ENCODE measurements around the gene KLHL29.

KLHL29 gene

DNA sequence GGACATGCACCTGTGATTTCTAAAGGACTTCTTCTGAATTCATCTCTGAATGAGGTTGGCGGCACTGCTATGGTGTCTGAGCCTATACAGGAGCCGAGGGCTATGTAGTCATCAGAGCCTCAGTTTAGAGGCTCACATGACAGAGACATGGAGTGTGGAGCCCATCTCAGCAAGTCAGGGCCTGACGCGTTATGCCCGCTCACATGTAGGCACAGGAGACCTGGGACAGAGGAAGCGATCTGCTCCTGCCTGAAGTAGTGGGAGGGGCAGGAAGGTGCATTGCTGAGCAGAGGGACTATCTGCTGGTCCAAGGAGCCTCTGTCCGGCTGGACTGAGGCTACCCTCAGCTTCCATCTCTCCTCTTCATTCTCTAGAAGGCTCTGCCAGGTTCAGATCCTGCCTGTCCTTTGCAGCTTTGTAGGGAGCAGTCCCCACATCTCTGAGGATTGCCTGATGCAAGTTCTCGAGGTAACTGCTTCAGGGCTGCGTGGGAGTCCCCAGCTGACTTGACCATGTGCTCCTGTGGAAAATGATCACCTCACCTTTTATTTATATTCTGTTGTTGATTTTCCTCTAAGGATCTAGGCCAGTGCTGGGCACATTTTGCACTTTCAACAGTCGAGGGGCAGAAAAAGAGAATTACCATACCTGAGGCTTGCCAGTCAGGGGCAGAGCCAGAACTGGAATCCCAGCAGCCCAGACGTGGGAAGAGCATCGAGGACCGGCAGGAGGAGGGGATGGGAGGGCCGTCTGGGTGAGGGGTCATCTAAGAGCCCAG is 16.6 kb downstream of the KLHL29 start:
- TF ChIP-seq POLR2AphosphoS5 (IDR thresholded peaks at IDR 0.05; ENCODE audit: low read depth, low read length) (no peak), FOXP2 (optimal IDR thresholded peaks at IDR 0.05; ENCODE audit: borderline replicate concordance, extremely low read depth, extremely low read length, insufficient read depth) (no peak), TAF1 (IDR thresholded peaks at IDR 0.05; ENCODE audit: borderline replicate concordance, insufficient read depth, low read length) (no peak), SIN3A (IDR thresholded peaks at IDR 0.05; ENCODE audit: borderline replicate concordance, insufficient read depth, low read length) (no peak)
- TF ChIP-seq, protein P1, sequence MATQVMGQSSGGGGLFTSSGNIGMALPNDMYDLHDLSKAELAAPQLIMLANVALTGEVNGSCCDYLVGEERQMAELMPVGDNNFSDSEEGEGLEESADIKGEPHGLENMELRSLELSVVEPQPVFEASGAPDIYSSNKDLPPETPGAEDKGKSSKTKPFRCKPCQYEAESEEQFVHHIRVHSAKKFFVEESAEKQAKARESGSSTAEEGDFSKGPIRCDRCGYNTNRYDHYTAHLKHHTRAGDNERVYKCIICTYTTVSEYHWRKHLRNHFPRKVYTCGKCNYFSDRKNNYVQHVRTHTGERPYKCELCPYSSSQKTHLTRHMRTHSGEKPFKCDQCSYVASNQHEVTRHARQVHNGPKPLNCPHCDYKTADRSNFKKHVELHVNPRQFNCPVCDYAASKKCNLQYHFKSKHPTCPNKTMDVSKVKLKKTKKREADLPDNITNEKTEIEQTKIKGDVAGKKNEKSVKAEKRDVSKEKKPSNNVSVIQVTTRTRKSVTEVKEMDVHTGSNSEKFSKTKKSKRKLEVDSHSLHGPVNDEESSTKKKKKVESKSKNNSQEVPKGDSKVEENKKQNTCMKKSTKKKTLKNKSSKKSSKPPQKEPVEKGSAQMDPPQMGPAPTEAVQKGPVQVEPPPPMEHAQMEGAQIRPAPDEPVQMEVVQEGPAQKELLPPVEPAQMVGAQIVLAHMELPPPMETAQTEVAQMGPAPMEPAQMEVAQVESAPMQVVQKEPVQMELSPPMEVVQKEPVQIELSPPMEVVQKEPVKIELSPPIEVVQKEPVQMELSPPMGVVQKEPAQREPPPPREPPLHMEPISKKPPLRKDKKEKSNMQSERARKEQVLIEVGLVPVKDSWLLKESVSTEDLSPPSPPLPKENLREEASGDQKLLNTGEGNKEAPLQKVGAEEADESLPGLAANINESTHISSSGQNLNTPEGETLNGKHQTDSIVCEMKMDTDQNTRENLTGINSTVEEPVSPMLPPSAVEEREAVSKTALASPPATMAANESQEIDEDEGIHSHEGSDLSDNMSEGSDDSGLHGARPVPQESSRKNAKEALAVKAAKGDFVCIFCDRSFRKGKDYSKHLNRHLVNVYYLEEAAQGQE (IDR thresholded peaks at IDR 0.05; ENCODE audit: insufficient read depth in 1 of 2, low read depth in 2 of 2, low read length in 2 of 2) = no peak

DNA sequence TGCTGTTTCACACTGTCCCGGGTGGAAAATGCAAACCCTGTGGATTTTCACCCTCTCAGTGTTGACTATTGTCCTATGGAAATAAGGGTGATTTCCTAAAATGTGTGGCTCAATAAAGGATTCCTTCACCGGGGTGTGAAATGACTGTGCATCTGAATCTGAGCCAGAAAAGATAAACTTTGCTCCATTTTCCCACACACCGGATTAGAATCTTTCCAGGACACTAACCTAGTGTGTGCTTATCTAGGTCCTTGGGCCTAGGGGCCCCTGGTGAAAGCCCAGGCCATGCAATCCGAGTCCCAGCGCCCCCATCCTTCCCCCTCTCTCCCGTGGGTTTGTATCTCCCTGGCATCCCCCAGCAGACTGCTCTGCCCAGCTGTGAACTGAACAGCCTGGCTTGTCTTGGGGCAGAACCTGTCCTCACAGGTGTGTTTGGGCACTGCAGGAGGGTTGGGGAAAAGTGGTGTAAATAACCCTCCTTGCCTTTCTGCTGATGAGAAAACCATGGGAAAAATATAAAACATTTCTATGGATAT is 17.3 kb downstream of the KLHL29 start:
- TF ChIP-seq SIN3A (IDR thresholded peaks at IDR 0.05; ENCODE audit: borderline replicate concordance, insufficient read depth, low read length) = no peak
- no peak for TF ChIP-seq FOXP2 (optimal IDR thresholded peaks at IDR 0.05; ENCODE audit: borderline replicate concordance, extremely low read depth, extremely low read length, insufficient read depth)
- TF ChIP-seq POLR2AphosphoS5 (IDR thresholded peaks at IDR 0.05; ENCODE audit: low read depth, low read length) = no peak
- TF ChIP-seq, protein P1 (IDR thresholded peaks at IDR 0.05; ENCODE audit: insufficient read depth in 1 of 2, low read depth in 2 of 2, low read length in 2 of 2) = no peak
- TF ChIP-seq TAF1 (IDR thresholded peaks at IDR 0.05; ENCODE audit: borderline replicate concordance, insufficient read depth, low read length) = no peak

DNA sequence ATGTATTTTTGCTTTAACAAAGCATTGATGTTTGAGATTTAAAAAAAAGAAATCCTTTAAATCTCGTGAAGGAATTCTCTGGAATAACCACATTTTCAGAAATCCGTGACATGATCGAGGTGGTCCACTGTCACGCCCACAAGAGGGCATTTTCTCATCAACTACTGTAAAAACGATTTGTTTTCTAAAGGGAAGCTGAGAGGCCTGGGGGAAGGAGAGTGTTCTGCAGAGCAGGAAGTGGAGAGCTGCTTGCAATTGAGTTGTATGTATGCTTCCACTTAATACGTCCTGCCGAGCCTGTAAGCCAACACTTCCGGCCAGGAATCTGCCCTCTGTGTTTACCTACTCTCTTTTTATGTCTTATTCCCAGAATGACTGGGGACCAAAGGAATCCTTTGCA is 19.4 kb downstream of the KLHL29 start:
- TF ChIP-seq, protein P1 (IDR thresholded peaks at IDR 0.05; ENCODE audit: insufficient read depth in 1 of 2, low read depth in 2 of 2, low read length in 2 of 2) = peak in 1 of 2 experiments; percentile 52; a peak in 1 of 4 replicates
- no peak for TF ChIP-seq POLR2AphosphoS5 (IDR thresholded peaks at IDR 0.05; ENCODE audit: low read depth, low read length)
- peak; percentile 87; the same call in 1 of the 2 replicates for TF ChIP-seq SIN3A (IDR thresholded peaks at IDR 0.05; ENCODE audit: borderline replicate concordance, insufficient read depth, low read length)
- no peak for TF ChIP-seq TAF1 (IDR thresholded peaks at IDR 0.05; ENCODE audit: borderline replicate concordance, insufficient read depth, low read length)
- TF ChIP-seq FOXP2 (optimal IDR thresholded peaks at IDR 0.05; ENCODE audit: borderline replicate concordance, extremely low read depth, extremely low read length, insufficient read depth) = peak; percentile 85

DNA sequence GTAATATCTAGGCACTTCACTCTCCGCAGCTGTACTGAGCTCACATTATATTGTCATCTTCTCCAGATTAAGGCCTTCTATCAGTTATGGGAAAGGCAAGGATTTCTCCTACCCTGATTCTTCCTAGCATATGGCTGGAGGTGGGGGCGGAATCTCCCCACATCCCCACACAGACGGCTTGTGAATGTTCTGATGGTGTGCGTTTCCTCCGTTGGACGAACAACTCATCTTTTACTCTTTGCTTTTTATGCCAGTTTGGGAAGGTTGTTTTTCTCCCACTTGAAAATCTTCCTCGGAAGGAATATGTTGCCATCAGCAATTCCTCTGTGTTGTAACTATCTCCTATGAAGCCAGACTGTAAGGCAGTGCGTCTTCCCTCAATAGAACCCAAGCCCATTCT is 24.3 kb downstream of the KLHL29 start:
- TF ChIP-seq FOXP2 (optimal IDR thresholded peaks at IDR 0.05; ENCODE audit: borderline replicate concordance, extremely low read depth, extremely low read length, insufficient read depth) (no peak), TAF1 (IDR thresholded peaks at IDR 0.05; ENCODE audit: borderline replicate concordance, insufficient read depth, low read length) (no peak), POLR2AphosphoS5 (IDR thresholded peaks at IDR 0.05; ENCODE audit: low read depth, low read length) (no peak), SIN3A (IDR thresholded peaks at IDR 0.05; ENCODE audit: borderline replicate concordance, insufficient read depth, low read length) (no peak)
- TF ChIP-seq, protein P1 (IDR thresholded peaks at IDR 0.05; ENCODE audit: insufficient read depth in 1 of 2, low read depth in 2 of 2, low read length in 2 of 2) = no peak
